Smooth muscle cell (in vitro differentiated cells): ENCODE results near the gene LETMD1. TPM values are rescaled to one million over a fixed set of nuclear protein-coding genes. Genes with fewer than 3 reads are reported as not detected.
A peak's percentile ranks its signal among the peaks of the same experiment; 100 is the strongest.

Experiments used
- DNase-seq: peaks from one replicate; lab custom pipeline; 2025; ENCODE audit not compliant: unreplicated experiment; lab: John Stamatoyannopoulos, UW
- H2AFZ ChIP-seq: fragments of 200-600 bp; sonication (generic); 2 replicates; pipeline ENCODE4 v1.6.0; 2016; ENCODE audit warnings: antibody characterized with exemption, low read depth, mild to moderate bottlenecking
- H3F3A ChIP-seq: fragments of 200-600 bp; sonication (generic); 2 replicates; pipeline ENCODE4 v1.6.0; 2017; ENCODE audit warnings: antibody characterized with exemption, low read depth
- H3K27ac ChIP-seq: fragments of 200-600 bp; sonication (generic); 2 replicates; pipeline ENCODE4 v1.5.1; 2016; ENCODE audit warnings: low read depth, mild to moderate bottlenecking
- H3K27me3 ChIP-seq: fragments of 200-600 bp; sonication (generic); 2 replicates; pipeline ENCODE4 v1.6.1; 2016; ENCODE audit warnings: low read depth, mild to moderate bottlenecking
- H3K36me3 ChIP-seq: fragments of 200-600 bp; sonication (generic); 2 replicates; pipeline ENCODE4 v1.5.1; 2016; ENCODE audit warnings: low read depth
- H3K4me1 ChIP-seq: fragments of 200-600 bp; sonication (generic); 2 replicates; pipeline ENCODE4 v1.5.1; 2016; ENCODE audit warnings: low read depth
- H3K4me2 ChIP-seq: fragments of 200-600 bp; sonication (generic); 2 replicates; pipeline ENCODE4 v1.6.0; 2016; ENCODE audit warnings: mild to moderate bottlenecking
- H3K4me3 ChIP-seq: fragments of 200-600 bp; sonication (generic); 2 replicates; pipeline ENCODE4 v1.5.1; 2016; ENCODE audit warnings: mild to moderate bottlenecking
- H3K79me2 ChIP-seq: fragments of 200-600 bp; sonication (generic); 2 replicates; pipeline ENCODE4 v1.6.0; 2016; ENCODE audit warnings: low read depth, mild to moderate bottlenecking
- H3K9ac ChIP-seq: fragments of 200-600 bp; sonication (generic); 2 replicates; pipeline ENCODE4 v1.6.0; 2016; ENCODE audit warnings: low read depth
- H3K9me3 ChIP-seq: fragments of 200-600 bp; sonication (generic); replicated peaks from 2 replicates; pipeline ENCODE4 v1.5.1; 2016; ENCODE audit warnings: low read depth
- H4K20me1 ChIP-seq: fragments of 200-600 bp; sonication (generic); 2 replicates; pipeline ENCODE4 v1.6.0; 2016; ENCODE audit warnings: low read depth
- WGBS: methylation state at CpG from one replicate; pipeline ENCODE4 v1.1.7; 2016; ENCODE audit warnings: low lambda C conversion rate; 5-methylcytosine and 5-hydroxymethylcytosine counted together
- polyA plus RNA-seq: library from polyadenylated mRNA; unstranded; fragments of >200 nt; fragmentation: Nextera tagmentation; extraction: Ambion mirVana; gene quantifications from 2 replicates; pipeline ENCODE4 v1.2.1, GENCODE V29; 2016
- total RNA-seq: library from RNA; depleted of rRNA; stranded (reverse); fragments of >200 nt; gene quantifications from 2 replicates; pipeline ENCODE4 v1.2.3, GENCODE V29; 2014
- TF ChIP-seq, protein P1 (sequence below): fragments of 200-600 bp; sonication (generic); IDR thresholded peaks from 2 replicates; pipeline ENCODE4 v1.5.1; 2017; ENCODE audit warnings: borderline replicate concordance, mild to moderate bottlenecking, antibody characterized with exemption; ENCODE audit not compliant: insufficient read depth, poor library complexity, severe bottlenecking

The LETMD1 gene, protein sequence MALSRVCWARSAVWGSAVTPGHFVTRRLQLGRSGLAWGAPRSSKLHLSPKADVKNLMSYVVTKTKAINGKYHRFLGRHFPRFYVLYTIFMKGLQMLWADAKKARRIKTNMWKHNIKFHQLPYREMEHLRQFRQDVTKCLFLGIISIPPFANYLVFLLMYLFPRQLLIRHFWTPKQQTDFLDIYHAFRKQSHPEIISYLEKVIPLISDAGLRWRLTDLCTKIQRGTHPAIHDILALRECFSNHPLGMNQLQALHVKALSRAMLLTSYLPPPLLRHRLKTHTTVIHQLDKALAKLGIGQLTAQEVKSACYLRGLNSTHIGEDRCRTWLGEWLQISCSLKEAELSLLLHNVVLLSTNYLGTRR
- total RNA-seq (32.9 and 45.4 TPM in 2 replicates), polyA plus RNA-seq (8.9 and 10.8 TPM in 2 replicates)

DNA sequence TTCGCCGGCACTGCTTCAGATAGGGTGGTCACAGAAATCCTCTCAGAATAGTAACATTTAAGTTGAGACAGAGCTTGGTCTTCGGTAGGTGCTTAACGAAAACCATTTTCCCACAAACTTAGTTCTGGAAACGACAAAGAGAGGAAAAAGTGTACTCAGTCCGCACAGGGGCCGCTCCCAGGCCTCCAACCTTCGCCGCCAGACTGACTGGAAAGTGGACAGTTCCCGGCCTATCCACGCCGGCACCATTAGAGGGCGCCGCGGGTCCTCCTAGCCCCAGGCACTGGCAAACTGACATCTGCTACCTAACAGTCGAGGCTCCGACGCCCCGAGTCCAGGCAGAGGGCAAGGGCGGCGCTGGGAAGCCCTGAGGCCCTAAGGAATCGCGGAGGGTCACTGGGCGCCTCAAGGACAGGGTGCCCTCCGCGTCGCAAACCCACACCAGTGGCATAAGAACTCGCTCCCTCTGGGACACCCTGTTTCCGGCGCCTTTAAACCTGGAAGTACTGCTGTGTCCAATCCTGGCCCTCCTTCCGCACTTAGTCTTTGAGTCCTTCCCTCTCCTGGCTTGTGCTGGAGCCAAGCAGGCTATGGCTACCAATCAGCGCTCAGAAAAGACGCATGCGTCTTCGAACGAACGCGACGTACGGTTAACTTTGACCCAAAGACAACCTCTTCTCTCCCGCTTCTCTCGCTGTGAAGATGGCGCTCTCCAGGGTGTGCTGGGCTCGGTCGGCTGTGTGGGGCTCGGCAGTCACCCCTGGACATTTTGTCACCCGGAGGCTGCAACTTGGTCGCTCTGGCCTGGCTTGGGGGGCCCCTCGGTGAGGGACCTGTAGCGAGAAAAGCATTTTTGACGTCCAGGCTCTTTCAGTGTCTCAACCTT lies at the start of gene LETMD1:
LETMD1 (plus strand) TSS at position 673 of the 886 bp plus-strand sequence; CDS start at position 703, 30 bp downstream.
- WGBS = 5% methylated on average over 51 of the region's 51 CpGs
- Histone ChIP-seq H3K27me3 (no peaks in the 10 kb centered on the region), H3F3A (no peaks in the 10 kb centered on the region), H3K9ac (peak within 1 kb of the TSS; percentile 82), H4K20me1 (no peaks in the 10 kb centered on the region), H3K4me1 (peaks cover 13% of the 10 kb centered on the region), H2AFZ (peak within 1 kb of the TSS; percentile 89), H3K79me2 (peaks cover 17% of the 10 kb centered on the region), H3K27ac (peak within 1 kb of the TSS; percentile 73), H3K36me3 (no peaks in the 10 kb centered on the region), H3K4me2 (peak within 1 kb of the TSS; percentile 97), H3K9me3 (no peaks in the 10 kb centered on the region), H3K4me3 (peak within 1 kb of the TSS; percentile 86)
- TF ChIP-seq, protein P1, sequence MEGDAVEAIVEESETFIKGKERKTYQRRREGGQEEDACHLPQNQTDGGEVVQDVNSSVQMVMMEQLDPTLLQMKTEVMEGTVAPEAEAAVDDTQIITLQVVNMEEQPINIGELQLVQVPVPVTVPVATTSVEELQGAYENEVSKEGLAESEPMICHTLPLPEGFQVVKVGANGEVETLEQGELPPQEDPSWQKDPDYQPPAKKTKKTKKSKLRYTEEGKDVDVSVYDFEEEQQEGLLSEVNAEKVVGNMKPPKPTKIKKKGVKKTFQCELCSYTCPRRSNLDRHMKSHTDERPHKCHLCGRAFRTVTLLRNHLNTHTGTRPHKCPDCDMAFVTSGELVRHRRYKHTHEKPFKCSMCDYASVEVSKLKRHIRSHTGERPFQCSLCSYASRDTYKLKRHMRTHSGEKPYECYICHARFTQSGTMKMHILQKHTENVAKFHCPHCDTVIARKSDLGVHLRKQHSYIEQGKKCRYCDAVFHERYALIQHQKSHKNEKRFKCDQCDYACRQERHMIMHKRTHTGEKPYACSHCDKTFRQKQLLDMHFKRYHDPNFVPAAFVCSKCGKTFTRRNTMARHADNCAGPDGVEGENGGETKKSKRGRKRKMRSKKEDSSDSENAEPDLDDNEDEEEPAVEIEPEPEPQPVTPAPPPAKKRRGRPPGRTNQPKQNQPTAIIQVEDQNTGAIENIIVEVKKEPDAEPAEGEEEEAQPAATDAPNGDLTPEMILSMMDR = peak; percentile 85
- peak; percentile 95 for DNase-seq

DNA sequence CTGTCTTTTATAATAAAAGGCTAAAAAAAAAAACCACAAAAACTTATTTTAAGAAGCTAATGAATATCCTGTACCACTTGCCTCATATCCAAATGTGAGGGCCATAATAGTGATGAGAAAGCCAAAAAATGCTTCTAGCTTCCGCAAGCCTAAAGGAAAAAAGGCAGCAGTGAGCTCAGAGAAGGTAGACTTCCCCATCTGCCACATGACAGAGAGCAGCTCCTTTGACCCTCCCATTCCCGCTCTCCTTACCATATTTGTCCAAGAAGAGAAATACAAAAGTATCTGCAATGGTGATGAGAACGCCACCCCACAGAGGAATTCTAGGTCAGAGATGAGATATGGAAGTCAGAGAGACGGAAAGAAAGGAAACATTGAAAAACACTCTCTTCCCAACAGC lies 49.0 kb upstream of the LETMD1 start:
- no peak overlapping the region for H3K9ac ChIP-seq
- no peak overlapping the region for H3K4me2 ChIP-seq
- H2AFZ ChIP-seq = no peak overlapping the region
- TF ChIP-seq, protein P1 = no peak
- WGBS = 93% methylated on average over 4 of the region's 4 CpGs
- H3F3A ChIP-seq = no peaks in the 10 kb centered on the region
- H3K4me1 ChIP-seq = no peaks in the 10 kb centered on the region
- H3K27ac ChIP-seq = no peak overlapping the region
- H4K20me1 ChIP-seq = no peaks in the 10 kb centered on the region
- DNase-seq = no peak
- no peaks in the 10 kb centered on the region for H3K9me3 ChIP-seq
- peaks cover 4% of the 10 kb centered on the region for H3K79me2 ChIP-seq
- H3K27me3 ChIP-seq = no peaks in the 10 kb centered on the region
- H3K36me3 ChIP-seq = no peaks in the 10 kb centered on the region
- H3K4me3 ChIP-seq = no peak overlapping the region

DNA sequence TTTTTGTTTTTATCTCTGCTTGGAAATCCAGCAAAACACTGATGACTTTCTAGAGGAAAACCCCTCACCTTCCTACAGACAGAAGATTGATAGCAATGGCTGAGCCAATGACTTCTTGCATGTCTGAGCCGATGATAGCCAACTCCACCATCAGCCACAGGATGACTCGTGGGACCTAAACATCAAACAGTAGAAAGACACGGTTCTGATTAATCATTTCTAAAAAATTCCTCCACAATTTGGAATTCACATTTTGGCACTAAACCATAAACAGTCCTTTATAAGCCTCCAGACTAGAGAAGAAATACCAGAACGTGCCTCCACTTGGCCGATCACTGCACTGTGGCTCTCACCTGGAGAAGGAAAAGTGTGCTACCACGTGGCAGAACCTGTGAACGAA lies 47.9 kb upstream of the LETMD1 start:
- Histone ChIP-seq H3K9ac (no peak overlapping the region), H2AFZ (no peak overlapping the region), H3K4me3 (no peak overlapping the region), H3K79me2 (peaks cover 4% of the 10 kb centered on the region), H3K27me3 (no peaks in the 10 kb centered on the region), H3K9me3 (no peaks in the 10 kb centered on the region), H3K4me2 (no peak overlapping the region), H3K36me3 (peaks cover 5% of the 10 kb centered on the region), H3K4me1 (no peaks in the 10 kb centered on the region), H3F3A (no peaks in the 10 kb centered on the region), H3K27ac (peak overlapping the region; percentile 1), H4K20me1 (no peaks in the 10 kb centered on the region)
- TF ChIP-seq, protein P1 = no peak
- WGBS = 74% methylated on average over 7 of the region's 7 CpGs
- DNase-seq = no peak
